ENCODE data around the gene PHC2. TPM values are rescaled to one million over a fixed set of nuclear protein-coding genes. Genes with fewer than 3 reads are reported as not detected.

The PHC2 gene
- total RNA-seq, 4 donors from 2014 or later, result 77.8 to 81.3 (median 79.5) TPM

DNA sequence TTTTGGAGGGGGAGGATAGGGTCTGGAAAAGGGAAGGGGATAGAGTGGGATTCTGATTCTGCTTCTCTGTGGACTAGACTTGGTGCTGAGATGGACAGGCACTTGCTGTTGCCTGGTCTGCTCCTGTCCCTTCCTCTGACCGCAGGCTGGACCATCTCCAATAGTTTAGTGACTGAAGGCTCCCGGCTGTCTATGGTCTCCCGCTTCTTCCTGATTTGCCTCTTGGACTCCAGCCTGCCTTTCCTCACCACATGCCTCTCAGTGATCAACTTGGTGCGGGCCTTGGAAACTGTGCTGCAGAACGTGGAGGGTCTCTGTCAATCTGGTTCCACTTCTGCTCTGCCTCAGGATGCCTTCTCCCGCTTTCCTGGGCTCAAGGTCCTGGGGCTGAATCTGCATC, 35.3 kb upstream of the PHC2 start:
- no peak for DNase-seq (ENCODE audit: low spot score in 2 of 2)
- H3K4me3 ChIP-seq, result no peak overlapping the region
- no peaks in the 10 kb centered on the region for H3K36me3 ChIP-seq
- peaks cover 10% of the 10 kb centered on the region for H3K4me1 ChIP-seq
- WGBS, result 70% methylated on average over 6 of the region's 6 CpGs
- TF ChIP-seq EP300 (IDR thresholded peaks at IDR 0.05), result no peak
- H3K27ac ChIP-seq, result no peak overlapping the region
- H3K27me3 ChIP-seq, result no peaks in the 10 kb centered on the region
- no peaks in the 10 kb centered on the region for H3K9me3 ChIP-seq

- Histone ChIP-seq H3K9me3 (no peaks in the 10 kb centered on the region), H3K27me3 (no peaks in the 10 kb centered on the region), H3K4me1 (peaks cover 3% of the 10 kb centered on the region), H3K36me3 (no peaks in the 10 kb centered on the region), H3K27ac (no peak overlapping the region), H3K4me3 (no peak overlapping the region)
- 91% methylated on average over 2 of the region's 2 CpGs for WGBS
- no peak for DNase-seq (ENCODE audit: low spot score in 2 of 2)
- TF ChIP-seq, protein P1, sequence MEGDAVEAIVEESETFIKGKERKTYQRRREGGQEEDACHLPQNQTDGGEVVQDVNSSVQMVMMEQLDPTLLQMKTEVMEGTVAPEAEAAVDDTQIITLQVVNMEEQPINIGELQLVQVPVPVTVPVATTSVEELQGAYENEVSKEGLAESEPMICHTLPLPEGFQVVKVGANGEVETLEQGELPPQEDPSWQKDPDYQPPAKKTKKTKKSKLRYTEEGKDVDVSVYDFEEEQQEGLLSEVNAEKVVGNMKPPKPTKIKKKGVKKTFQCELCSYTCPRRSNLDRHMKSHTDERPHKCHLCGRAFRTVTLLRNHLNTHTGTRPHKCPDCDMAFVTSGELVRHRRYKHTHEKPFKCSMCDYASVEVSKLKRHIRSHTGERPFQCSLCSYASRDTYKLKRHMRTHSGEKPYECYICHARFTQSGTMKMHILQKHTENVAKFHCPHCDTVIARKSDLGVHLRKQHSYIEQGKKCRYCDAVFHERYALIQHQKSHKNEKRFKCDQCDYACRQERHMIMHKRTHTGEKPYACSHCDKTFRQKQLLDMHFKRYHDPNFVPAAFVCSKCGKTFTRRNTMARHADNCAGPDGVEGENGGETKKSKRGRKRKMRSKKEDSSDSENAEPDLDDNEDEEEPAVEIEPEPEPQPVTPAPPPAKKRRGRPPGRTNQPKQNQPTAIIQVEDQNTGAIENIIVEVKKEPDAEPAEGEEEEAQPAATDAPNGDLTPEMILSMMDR (IDR thresholded peaks at IDR 0.05), result no peak
- TF ChIP-seq POLR2AphosphoS5 (IDR thresholded peaks at IDR 0.05) (no peak), EP300 (IDR thresholded peaks at IDR 0.05) (no peak), POLR2A (IDR thresholded peaks at IDR 0.05) (no peak)
Measured at GRCh38 chr1:33465316-33465715, 34.4 kb upstream of the PHC2 start.

DNA sequence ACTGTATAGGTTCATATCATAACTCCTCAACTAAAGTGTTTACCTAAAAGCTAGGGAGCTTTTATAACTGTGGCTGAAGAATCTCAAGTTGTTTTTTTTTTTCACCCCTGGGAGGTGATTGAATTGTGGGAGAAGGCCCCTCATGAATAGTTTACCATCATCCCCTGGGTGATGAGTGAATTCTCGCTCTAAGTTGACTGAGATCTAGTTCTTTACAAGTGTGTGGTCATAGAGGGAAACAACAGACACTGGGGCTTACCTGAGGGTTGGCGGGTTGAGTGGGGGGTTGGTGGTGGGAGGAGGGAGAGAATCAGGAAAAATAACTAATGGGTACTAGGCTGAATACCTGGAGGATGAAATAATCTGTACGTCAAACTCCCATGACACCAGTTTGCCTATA, 33.7 kb upstream of the PHC2 start:
- 94% methylated on average over 3 of the region's 3 CpGs for WGBS
- no peaks in the 10 kb centered on the region for H3K9me3 ChIP-seq
- no peak overlapping the region for H3K27ac ChIP-seq
- H3K4me3 ChIP-seq, result no peak overlapping the region
- TF ChIP-seq, protein P1 (IDR thresholded peaks at IDR 0.05), result no peak
- TF ChIP-seq EP300 (IDR thresholded peaks at IDR 0.05), result no peak
- TF ChIP-seq POLR2AphosphoS5 (IDR thresholded peaks at IDR 0.05), result no peak
- TF ChIP-seq POLR2A (IDR thresholded peaks at IDR 0.05), result no peak
- H3K36me3 ChIP-seq, result no peaks in the 10 kb centered on the region
- no peak for DNase-seq (ENCODE audit: low spot score in 2 of 2)
- no peaks in the 10 kb centered on the region for H3K4me1 ChIP-seq
- no peaks in the 10 kb centered on the region for H3K27me3 ChIP-seq

GRCh38 chr1:33462405-33463164, 31.7 kb upstream of the PHC2 start:
- H3K36me3 ChIP-seq, result no peaks in the 10 kb centered on the region
- no peaks in the 10 kb centered on the region for H3K9me3 ChIP-seq
- H3K4me1 ChIP-seq, result peaks cover 6% of the 10 kb centered on the region
- no peak for TF ChIP-seq POLR2A (IDR thresholded peaks at IDR 0.05)
- TF ChIP-seq EP300 (IDR thresholded peaks at IDR 0.05), result no peak
- no peak overlapping the region for H3K4me3 ChIP-seq
- no peak for DNase-seq (ENCODE audit: low spot score in 2 of 2)
- 88% methylated on average over 8 of the region's 8 CpGs for WGBS
- no peaks in the 10 kb centered on the region for H3K27me3 ChIP-seq
- H3K27ac ChIP-seq, result no peak overlapping the region

DNA sequence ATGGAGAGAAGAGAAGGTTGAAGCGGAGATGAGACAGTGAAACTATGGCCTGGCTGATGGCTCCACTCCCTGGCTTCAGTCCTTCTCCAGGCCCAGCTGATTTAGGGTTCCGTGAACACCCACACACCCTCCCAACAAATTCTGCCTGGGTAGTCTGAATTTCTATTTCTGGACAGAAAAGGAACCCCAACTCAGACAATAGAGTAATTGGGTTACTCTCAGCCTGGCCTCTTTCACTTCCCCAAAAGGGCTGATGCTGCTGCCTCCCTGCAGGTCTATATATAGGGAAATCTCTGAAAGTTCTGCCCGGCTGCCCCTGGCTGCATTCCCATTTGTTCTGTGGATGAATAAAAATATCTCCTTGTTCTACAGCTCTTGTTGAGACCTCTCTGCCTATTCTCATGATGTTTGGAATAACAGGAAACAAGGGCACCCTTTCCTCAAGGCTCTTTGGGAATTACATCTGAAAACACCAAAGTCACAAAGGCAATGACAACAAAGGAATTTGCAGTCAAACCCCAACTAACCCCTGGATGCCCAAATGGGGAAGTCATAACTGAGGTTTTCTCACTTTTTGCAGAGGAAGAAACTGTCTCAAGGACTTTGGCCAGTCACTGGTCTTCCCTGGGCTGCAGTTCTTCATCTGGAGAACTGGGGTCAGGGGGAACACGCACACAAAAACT, 30.2 kb upstream of the PHC2 start:
- TF ChIP-seq, protein P1 (IDR thresholded peaks at IDR 0.05), result no peak
- peaks cover 6% of the 10 kb centered on the region for H3K4me1 ChIP-seq
- no peaks in the 10 kb centered on the region for H3K9me3 ChIP-seq
- peak overlapping the region; percentile 31 for H3K27ac ChIP-seq
- no peak for DNase-seq (ENCODE audit: low spot score in 2 of 2)
- no peaks in the 10 kb centered on the region for H3K36me3 ChIP-seq
- no peaks in the 10 kb centered on the region for H3K27me3 ChIP-seq
- WGBS, result 61% methylated on average over 4 of the region's 4 CpGs
- no peak overlapping the region for H3K4me3 ChIP-seq

DNA sequence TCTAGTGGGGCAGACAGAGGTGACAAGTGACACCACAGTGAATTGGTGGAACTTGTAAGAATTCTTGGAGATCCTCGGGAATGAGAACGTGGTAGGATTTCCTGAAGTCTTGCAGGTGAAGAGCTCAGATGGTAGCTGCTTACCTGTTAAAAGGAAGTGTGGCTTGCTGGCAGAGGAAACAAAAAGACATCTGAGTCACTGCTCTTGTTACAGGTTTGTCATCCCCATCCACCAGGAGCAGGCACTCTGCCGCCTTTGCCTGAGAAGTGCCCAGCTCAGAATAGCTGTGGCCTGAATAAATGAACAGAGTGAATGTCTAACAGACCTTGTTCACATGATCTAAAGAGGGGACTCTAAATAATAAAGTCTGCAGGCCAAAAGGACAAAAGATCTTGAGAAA, 29.2 kb upstream of the PHC2 start:
- no peak for DNase-seq (ENCODE audit: low spot score in 2 of 2)
- Histone ChIP-seq H3K4me3 (no peak overlapping the region), H3K4me1 (peaks cover 8% of the 10 kb centered on the region), H3K9me3 (no peaks in the 10 kb centered on the region), H3K36me3 (no peaks in the 10 kb centered on the region), H3K27ac (no peak overlapping the region), H3K27me3 (no peaks in the 10 kb centered on the region)
- TF ChIP-seq EP300 (IDR thresholded peaks at IDR 0.05) (no peak), POLR2AphosphoS5 (IDR thresholded peaks at IDR 0.05) (no peak), POLR2A (IDR thresholded peaks at IDR 0.05) (no peak)
- TF ChIP-seq, protein P1 (IDR thresholded peaks at IDR 0.05), result no peak
- WGBS, result 84% methylated on average over 3 of the region's 3 CpGs
